Kidney (tissue), 14 donors: ENCODE measurements around the gene TMEM17. TPM values are rescaled to one million over a fixed set of nuclear protein-coding genes. Genes with fewer than 3 reads are reported as not detected.

Source experiments
- DNase-seq, 5 donors: peaks; one replicate each; pipeline ENCODE4 v3.0.0-alpha.2; 2013 to 2020
- FAIRE-seq: peaks from 2 replicates; lab custom pipeline; 2012; peaks lifted over from hg19 to GRCh38; lab: Jason Lieb, UNC
- H3K27ac ChIP-seq, 2 donors: one replicate each; pipeline ENCODE4 v1.7.0; 2013; ENCODE audit warnings: low read depth in 2 of 2, low read length in 2 of 2, inconsistent platforms in 1 of 2
- H3K27me3 ChIP-seq: one replicate; pipeline ENCODE4 v1.7.1; 2013; ENCODE audit warnings: low read length, inconsistent platforms; ENCODE audit not compliant: control insufficient read depth, insufficient read depth
- H3K36me3 ChIP-seq, 3 donors: one replicate each; pipeline versions ENCODE4 v1.7.0 to v1.7.1; 2013; ENCODE audit warnings: low read length in 3 of 3, control low read depth in 1 of 3, inconsistent platforms in 1 of 3; ENCODE audit not compliant: insufficient read depth in 3 of 3, control insufficient read depth in 2 of 3
- H3K4me1 ChIP-seq, 3 donors: one replicate each; pipeline versions ENCODE4 v1.7.0 to v1.7.1; 2013; ENCODE audit warnings: low read length in 3 of 3, inconsistent platforms in 1 of 3, low read depth in 1 of 3; ENCODE audit not compliant: control insufficient read depth in 2 of 3, insufficient read depth in 2 of 3
- H3K4me3 ChIP-seq, 3 donors: one replicate each; pipeline versions ENCODE4 v1.7.0 to v1.8.1; 2013; ENCODE audit warnings: low read length in 3 of 3, control low read depth in 1 of 3, inconsistent platforms in 1 of 3
- H3K9ac ChIP-seq, 3 donors: one replicate each; pipeline versions ENCODE4 v1.7.0 to v1.7.1; 2013; ENCODE audit warnings: low read length in 3 of 3, control low read depth in 1 of 3, inconsistent platforms in 1 of 3
- H3K9me3 ChIP-seq, 3 donors: one replicate each; pipeline versions ENCODE4 v1.7.0 to v1.7.1; 2013; ENCODE audit warnings: low read length in 3 of 3, control low read depth in 1 of 3, inconsistent platforms in 1 of 3; ENCODE audit not compliant: control insufficient read depth in 2 of 3, insufficient read depth in 1 of 3
- CTCF ChIP-seq: IDR thresholded peaks from 3 replicates; pipeline ENCODE4 v1.5.1; 2012; ENCODE audit warnings: mild to moderate bottlenecking, moderate library complexity, borderline replicate concordance; ENCODE audit not compliant: insufficient read depth; ENCODE audit errors: extremely low read depth
- intact Hi-C: fragments of 100-400 bp; cut with DNase I; formaldehyde crosslinking; loops from one replicate; pipeline ENCODE4 v1.11.1; 2022
- polyA plus RNA-seq: library from polyadenylated mRNA; stranded (reverse); fragments of 350-450 nt; fragmentation: Illumina TruSeq; extraction: RNeasy Lipid Tissue Mini Kit (QIAGEN cat#74804); gene quantifications from one replicate; pipeline ENCODE4 v1.2.3, GENCODE V29; 2014; ENCODE audit warnings: low read depth, low replicate concordance; ENCODE audit not compliant: insufficient read depth
- total RNA-seq: library from RNA; stranded (reverse); fragmentation: NEBNext Ultra II Directional; extraction: Animal tissue kit (Norgen Biotek cat#: 25700); gene quantifications from one replicate; pipeline ENCODE4 v1.2.1, GENCODE V29; 2021
- donor health status: control.
- donor health status: control.
- donor health status: control.
- donor health status: control.
- donor health status: control.
- donor health status: DM: yes; HTN: yes; CAD: no.
- donor health status: Normal renal cell carcinoma (clear cell type).

Gene TMEM17
- total and polyA plus RNA-seq, 2 donors from 2014 or later, result 3.2 to 4.2 TPM

- no peak for DNase-seq
- intact Hi-C loops, result no loop called here
- no peaks in the 10 kb centered on the region for H3K27me3 ChIP-seq
Observed at GRCh38 chr2:62452701-62453454, 53.1 kb downstream of the TMEM17 start.

GRCh38 chr2:62450716-62451191 is 55.2 kb downstream of the TMEM17 start:
- no peak overlapping the region for H3K9ac ChIP-seq
- H3K4me1 ChIP-seq, result peaks cover 0 to 11% (median 4%) of the 10 kb centered on the region in 3 donors
- FAIRE-seq, result no peak
- DNase-seq, result no peak
- H3K9me3 ChIP-seq, result no peaks in the 10 kb centered on the region
- H3K4me3 ChIP-seq, result no peak overlapping the region
- no peaks in the 10 kb centered on the region for H3K27me3 ChIP-seq
- no peaks in the 10 kb centered on the region for H3K36me3 ChIP-seq
- no peak for TF ChIP-seq CTCF
- peak overlapping the region; percentile 41 to 61 for H3K27ac ChIP-seq
- intact Hi-C loops, result no loop called here

More at GRCh38 chr2:62452701-62453454, 53.1 kb downstream of the TMEM17 start:
- TF ChIP-seq CTCF, result no peak
- H3K9me3 ChIP-seq, result no peaks in the 10 kb centered on the region
- H3K9ac ChIP-seq, result no peak overlapping the region
- H3K36me3 ChIP-seq, result no peaks in the 10 kb centered on the region
- H3K27ac ChIP-seq, result no peak overlapping the region
- H3K4me1 ChIP-seq, result peaks cover 0 to 15% (median 7%) of the 10 kb centered on the region in 3 donors
- no peak overlapping the region for H3K4me3 ChIP-seq
- FAIRE-seq, result no peak

Other genes with a start within 250 kb of the TMEM17 start
- 42.7 TPM for gene EHBP1, start 199.5 kb upstream of the TMEM17 start, total RNA-seq
- gene EHBP1, start 199.5 kb upstream of the TMEM17 start, polyA plus RNA-seq, result 12.5 TPM